NCI-H2107 (cell line): ENCODE results near the gene SIPA1L3.
A peak's percentile ranks its signal among the peaks of the same experiment; 100 is the strongest.

Source experiments
- DNase-seq: peaks from one replicate; lab custom pipeline; 2025; lab: John Stamatoyannopoulos, UW

The SIPA1L3 gene

GRCh38 chr19:38151242-38151641, 244.2 kb downstream of the SIPA1L3 start:
- DNase-seq: no peak

- no peak for DNase-seq
These were observed 245.7 kb downstream of the SIPA1L3 start for GRCh38 chr19:38152461-38153379.

- no peak for DNase-seq
These were observed 248.4 kb downstream of the SIPA1L3 start for GRCh38 chr19:38155453-38155852.

DNA sequence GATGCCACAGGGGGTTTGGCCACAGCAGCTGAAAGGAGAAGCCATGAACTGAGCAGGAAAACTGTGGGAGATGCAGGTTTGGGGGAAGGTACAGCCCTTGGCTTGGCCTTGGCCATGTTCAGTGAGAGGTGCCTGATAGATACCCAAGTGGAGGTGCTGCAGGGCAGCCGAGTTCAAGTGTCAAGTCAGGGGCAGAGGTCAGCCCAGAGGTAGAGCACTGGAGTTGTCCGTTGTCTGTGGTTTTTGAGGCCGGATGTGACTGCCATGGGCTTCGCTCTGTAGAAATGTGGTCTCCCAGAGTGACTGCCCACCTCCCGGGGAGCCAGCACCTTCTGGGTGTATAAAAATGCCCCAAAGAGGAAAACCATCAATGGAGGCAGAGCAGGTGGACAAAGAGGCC, 251.7 kb downstream of the SIPA1L3 start:
- no peak for DNase-seq

DNA sequence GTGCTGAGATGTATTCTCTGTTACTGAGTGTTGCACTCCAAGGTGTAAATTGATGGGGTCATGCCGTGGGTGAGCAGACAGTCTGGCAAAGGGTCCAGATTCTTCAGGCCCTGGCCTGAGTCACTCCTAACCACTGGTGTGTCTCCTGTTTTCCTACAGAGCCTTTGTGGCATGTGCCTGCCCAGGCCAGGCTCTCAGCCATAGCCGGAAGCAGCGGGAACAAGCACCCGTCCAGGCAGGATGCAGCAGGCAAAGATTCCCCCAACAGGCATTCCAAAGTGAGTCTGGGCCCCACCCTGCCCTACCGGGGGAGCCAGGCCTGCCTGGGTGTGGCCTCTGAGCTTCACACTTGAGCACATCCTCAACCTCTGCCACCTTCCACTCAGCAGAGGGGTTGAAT, 255.1 kb downstream of the SIPA1L3 start:
- DNase-seq: no peak

DNA sequence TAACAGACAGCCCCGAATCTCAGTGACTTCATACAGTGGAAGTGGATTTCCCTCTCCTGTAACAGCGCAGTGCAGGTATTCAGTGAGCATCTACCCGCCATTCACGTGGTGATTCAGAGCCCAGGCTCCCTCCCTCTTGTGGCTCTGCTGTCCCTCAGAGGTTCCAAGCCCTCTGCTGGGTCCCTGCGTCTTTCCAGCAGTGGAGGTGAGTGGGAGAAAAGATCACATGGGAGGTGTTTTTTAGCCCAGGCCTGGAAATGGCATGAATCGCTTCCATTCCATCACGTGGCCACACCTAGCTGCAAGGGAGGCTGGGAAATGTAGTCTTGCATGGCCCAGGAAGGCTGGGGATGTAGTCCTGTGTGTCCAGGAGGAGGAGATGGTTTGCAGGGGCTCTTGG, 255.6 kb downstream of the SIPA1L3 start:
- DNase-seq: no peak

GRCh38 chr19:38163419-38164290, 256.6 kb downstream of the SIPA1L3 start:
- no peak for DNase-seq

- no peak for DNase-seq
These were observed 257.5 kb downstream of the SIPA1L3 start for GRCh38 chr19:38164526-38164925.

GRCh38 chr19:38165335-38165734, 258.3 kb downstream of the SIPA1L3 start:
- no peak for DNase-seq

- DNase-seq: no peak
These were observed 261.6 kb downstream of the SIPA1L3 start for GRCh38 chr19:38168637-38169036.

- DNase-seq: no peak
These were observed 263.3 kb downstream of the SIPA1L3 start for GRCh38 chr19:38170334-38170733.

GRCh38 chr19:38172001-38172400, 265.0 kb downstream of the SIPA1L3 start:
- no peak for DNase-seq

GRCh38 chr19:38173291-38174041, 266.5 kb downstream of the SIPA1L3 start:
- DNase-seq: peak; percentile 68

DNA sequence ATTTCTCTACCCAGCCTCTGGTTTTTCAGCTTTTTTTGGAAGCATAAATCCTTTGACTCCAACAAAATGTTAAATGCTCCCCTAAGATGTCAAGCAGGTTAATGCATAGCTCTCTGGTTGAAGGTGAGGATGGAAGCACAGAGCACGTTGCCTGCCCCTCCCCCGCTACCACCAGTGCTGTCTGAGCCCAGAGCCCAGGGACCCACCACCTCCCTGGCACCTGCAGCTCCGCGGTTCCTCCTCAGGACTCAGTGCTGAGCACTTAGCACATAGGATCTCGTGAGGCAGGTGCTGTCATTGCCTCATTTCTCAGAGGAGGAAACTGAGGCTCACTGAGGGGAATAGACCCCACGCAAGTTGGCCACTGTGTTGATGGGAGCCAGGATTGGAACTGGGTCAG, 268.4 kb downstream of the SIPA1L3 start:
- no peak for DNase-seq

DNA sequence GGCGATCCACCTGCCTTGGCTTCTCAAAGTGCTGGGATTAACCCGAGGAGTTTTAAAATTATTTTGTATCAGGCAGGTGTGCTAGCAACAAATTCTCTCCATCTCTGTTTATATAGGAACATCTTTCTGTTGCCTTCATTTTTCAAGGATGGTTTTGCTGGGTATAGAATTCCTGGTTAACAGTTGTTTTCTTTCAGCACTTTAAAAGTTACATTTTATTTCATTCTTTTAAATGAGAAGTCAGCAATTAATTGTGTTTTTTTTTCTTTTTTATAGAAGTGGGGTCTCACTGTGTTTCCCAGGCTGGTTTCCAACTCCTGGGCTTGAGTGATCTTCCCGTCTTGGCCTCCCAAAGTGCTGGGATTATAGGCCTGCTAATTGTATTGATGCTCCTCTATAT, 273.1 kb downstream of the SIPA1L3 start:
- no peak for DNase-seq

DNA sequence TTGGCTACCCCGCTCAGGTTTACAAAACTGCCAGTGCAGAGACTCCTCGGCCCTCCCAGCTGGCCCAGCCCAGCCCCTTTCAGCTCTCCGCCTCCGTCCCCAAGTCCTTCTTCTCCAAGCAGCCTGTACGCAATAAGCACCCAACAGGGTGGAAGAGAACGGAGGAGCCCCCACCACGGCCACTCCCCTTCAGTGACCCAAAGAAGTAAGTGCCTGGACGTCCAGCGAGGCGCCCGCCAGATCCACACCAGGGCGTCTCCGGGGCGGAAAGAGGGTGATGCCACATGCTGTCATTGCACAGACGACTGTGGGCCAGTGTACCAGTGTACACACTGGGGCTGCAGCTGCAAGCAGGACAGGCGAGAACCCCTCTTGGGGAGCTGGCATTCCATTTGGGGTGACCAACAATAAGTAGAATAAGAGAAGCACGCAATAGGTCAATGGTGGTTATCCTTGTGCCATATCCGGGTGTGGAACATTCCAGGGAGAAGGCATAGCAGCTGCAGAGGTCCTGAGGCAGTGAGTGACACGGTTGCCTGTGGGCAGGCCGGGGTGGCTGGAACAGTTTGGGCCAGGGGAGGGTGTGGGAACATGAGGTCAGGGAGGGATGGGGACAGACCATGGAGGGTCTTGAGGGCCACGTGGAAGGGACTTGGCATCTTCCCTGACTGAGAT, 275.7 kb downstream of the SIPA1L3 start:
- DNase-seq: no peak

DNA sequence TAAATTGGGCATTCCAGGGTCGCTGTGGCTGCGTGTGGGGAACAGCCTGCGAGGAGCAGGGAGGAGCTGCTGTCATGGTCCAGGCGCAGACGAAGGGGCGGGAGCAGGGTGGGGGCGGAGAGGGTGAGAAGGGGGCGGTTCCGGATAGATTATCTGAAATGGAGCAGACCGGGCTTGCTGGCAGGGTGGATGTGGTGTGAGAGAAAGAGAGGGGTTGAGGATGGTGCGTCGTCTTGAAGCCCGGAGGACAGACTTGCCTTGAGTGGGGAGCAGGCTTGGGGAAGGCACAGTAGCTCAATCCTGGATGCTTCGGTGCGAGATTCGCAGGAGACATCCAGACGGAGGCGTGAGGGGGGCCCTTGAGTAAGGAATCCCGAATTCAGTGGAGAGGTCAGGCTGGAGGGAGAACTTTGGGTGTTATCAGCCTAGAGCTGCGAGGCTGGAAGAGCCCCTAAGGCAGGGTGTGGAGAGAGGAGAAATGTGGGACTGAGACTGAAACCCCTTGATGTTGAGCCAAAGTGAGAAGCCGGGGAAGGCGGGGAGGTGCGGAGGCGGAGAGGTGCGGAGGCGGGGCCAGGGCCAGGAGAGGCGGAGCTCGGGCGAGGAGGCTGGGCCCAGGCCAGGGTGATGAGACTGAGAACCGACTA, 276.4 kb downstream of the SIPA1L3 start:
- DNase-seq: no peak

GRCh38 chr19:38184815-38185214, 277.8 kb downstream of the SIPA1L3 start:
- no peak for DNase-seq

DNA sequence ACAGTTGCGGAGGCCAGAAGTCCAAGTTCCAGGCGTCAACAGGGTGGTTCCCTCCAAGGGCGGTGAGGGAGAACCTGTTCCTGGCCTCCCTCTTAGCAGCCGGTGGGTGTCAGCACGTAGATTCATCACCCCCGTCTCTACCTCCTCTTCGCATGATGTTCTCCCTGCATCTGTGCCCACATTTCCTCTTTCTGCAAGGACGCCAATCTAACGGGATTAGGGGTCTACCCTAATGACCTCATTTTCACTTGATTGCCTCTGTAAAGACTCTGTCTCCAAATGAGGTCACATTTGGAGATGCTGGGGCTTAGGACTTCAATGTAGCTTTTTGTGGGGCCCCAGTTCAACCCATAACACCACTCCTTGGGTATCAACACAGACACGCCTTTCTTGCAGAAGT, 278.6 kb downstream of the SIPA1L3 start:
- no peak for DNase-seq

DNA sequence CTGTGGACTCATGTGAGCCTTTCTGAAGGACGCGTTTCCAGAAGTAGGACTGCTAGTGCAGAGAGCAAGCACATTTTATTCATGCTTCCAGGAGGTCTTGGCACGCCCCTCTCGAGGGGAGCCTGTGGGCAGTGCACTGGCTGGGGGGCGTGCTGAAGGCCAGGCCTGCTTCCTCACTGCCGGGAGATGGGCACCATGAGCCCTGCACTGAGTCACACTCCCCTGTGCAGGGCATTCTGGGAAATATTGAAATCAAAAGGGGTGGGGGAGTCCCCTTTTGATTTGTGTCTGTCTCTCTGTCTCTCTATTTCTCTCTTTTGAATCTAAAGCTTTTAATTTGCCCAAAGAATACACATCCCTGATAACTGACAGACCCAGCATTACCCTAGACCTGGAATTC, 283.1 kb downstream of the SIPA1L3 start:
- DNase-seq: no peak

GRCh38 chr19:38190793-38191192, 283.8 kb downstream of the SIPA1L3 start:
- DNase-seq: no peak
